Stimulated activated CD8-positive, alpha-beta memory T cell treated with anti-CD3 and anti-CD28 coated beads, Interleukin-12 subunit alpha, Interleukin-12 subunit beta, amount 100 ng/mL, for 1 hour (primary cell): ENCODE measurements around the gene PIGT.

Source experiments
- DNase-seq: peaks from one replicate; pipeline ENCODE4 v3.0.0-alpha.2; 2020; ENCODE audit warnings: low read depth

The PIGT gene

GRCh38 chr20:45427236-45428149, 11.6 kb downstream of the PIGT start:
- DNase-seq = no peak

GRCh38 chr20:45429618-45430017, 13.7 kb downstream of the PIGT start:
- DNase-seq = no peak

- peak; percentile 15 for DNase-seq
These were observed 16.4 kb downstream of the PIGT start for GRCh38 chr20:45432294-45432693.

- no peak for DNase-seq
These were observed 17.4 kb downstream of the PIGT start for GRCh38 chr20:45433316-45433715.

- no peak for DNase-seq
These were observed 18.0 kb downstream of the PIGT start for GRCh38 chr20:45433976-45434375.

GRCh38 chr20:45436732-45437485, 21.0 kb downstream of the PIGT start:
- peak; percentile 82 for DNase-seq

GRCh38 chr20:45440424-45440823, 24.5 kb downstream of the PIGT start:
- DNase-seq = no peak

GRCh38 chr20:45440891-45441685, 25.1 kb downstream of the PIGT start:
- no peak for DNase-seq

GRCh38 chr20:45441746-45442145, 25.8 kb downstream of the PIGT start:
- DNase-seq = no peak

- DNase-seq = no peak
These were observed 28.1 kb downstream of the PIGT start for GRCh38 chr20:45444050-45444449.

- no peak for DNase-seq
These were observed 30.0 kb downstream of the PIGT start for GRCh38 chr20:45445805-45446562.

- DNase-seq = no peak
These were observed 32.3 kb downstream of the PIGT start for GRCh38 chr20:45448270-45448669.

GRCh38 chr20:45449528-45449927, 33.6 kb downstream of the PIGT start:
- DNase-seq = no peak

GRCh38 chr20:45450097-45450818, 34.3 kb downstream of the PIGT start:
- DNase-seq = no peak

- DNase-seq = no peak
These were observed 36.3 kb downstream of the PIGT start for GRCh38 chr20:45452238-45452637.

- no peak for DNase-seq
These were observed 37.1 kb downstream of the PIGT start for GRCh38 chr20:45452772-45453691.

GRCh38 chr20:45456632-45457031, 40.7 kb downstream of the PIGT start:
- DNase-seq = no peak

GRCh38 chr20:45459606-45460005, 43.7 kb downstream of the PIGT start:
- no peak for DNase-seq

GRCh38 chr20:45461225-45461624, 45.3 kb downstream of the PIGT start:
- DNase-seq = no peak
